Measurements from ENCODE around the gene SPDEF. TPM values are rescaled to one million over a fixed set of nuclear protein-coding genes. Genes with fewer than 3 reads are reported as not detected.

The SPDEF gene
- total and polyA plus RNA-seq, 3 experiments from 2014 or later: not detected

GRCh38 chr6:34525431-34526175 is 30.5 kb downstream of the SPDEF start:
- H3K27me3 Mint-ChIP-seq: peaks cover 0 to 1% of the 10 kb centered on the region in 2 donors
- peaks cover 14% of the 10 kb centered on the region for H3K4me1 ChIP-seq (ENCODE audit: insufficient read depth, low read length)
- peak in 1 of 5 donors; percentile 42 for DNase-seq
- no peaks in the 10 kb centered on the region for H3K27me3 ChIP-seq (ENCODE audit: insufficient read depth, low read length, poor library complexity, severe bottlenecking)
- H3K36me3 Mint-ChIP-seq: peaks cover 0 to 1% (median 0%) of the 10 kb centered on the region in 3 donors
- H3K27ac ChIP-seq (ENCODE audit: low read depth, low read length): no peak overlapping the region
- POLR2A ChIA-PET: interaction anchor here (1.6 kb wide), 1 partner anchor 31 kb away, joined by 3 read pairs; no protein-coding TSS in a partner anchor
- no peak overlapping the region for H3K4me3 ChIP-seq (ENCODE audit: low read length)
- H3K4me1 Mint-ChIP-seq: peaks cover 15 to 24% (median 21%) of the 10 kb centered on the region in 3 donors
- CTCF ChIA-PET: interaction anchor here (3.1 kb wide), 1 partner anchor 84 kb away, joined by 12 read pairs; no protein-coding TSS in a partner anchor
- no peaks in the 10 kb centered on the region for H3K36me3 ChIP-seq (ENCODE audit: insufficient read depth, low read length)
- H3K27ac Mint-ChIP-seq: peak overlapping the region in 1 of 8 donors; percentile 43
- no peak overlapping the region for H3K4me3 Mint-ChIP-seq
- H3K9me3 ChIP-seq (ENCODE audit: low read length): no peaks in the 10 kb centered on the region
- no peaks in the 10 kb centered on the region for H3K9me3 Mint-ChIP-seq

GRCh38 chr6:34524971-34525370 is 31.2 kb downstream of the SPDEF start:
- H3K4me1 ChIP-seq (ENCODE audit: insufficient read depth, low read length): peaks cover 14% of the 10 kb centered on the region
- Mint-ChIP-seq H3K9me3 (no peaks in the 10 kb centered on the region), H3K27me3 (peaks cover 0 to 1% of the 10 kb centered on the region in 2 donors), H3K27ac (peak overlapping the region in 1 of 8 donors; percentile 43), H3K4me1 (peaks cover 15 to 24% (median 21%) of the 10 kb centered on the region in 3 donors), H3K4me3 (peak overlapping the region in 1 of 7 donors; percentile 29), H3K36me3 (peaks cover 0 to 1% (median 0%) of the 10 kb centered on the region in 3 donors)
- no peak overlapping the region for H3K4me3 ChIP-seq (ENCODE audit: low read length)
- POLR2A ChIA-PET: no interaction called here
- H3K27me3 ChIP-seq (ENCODE audit: insufficient read depth, low read length, poor library complexity, severe bottlenecking): no peaks in the 10 kb centered on the region
- H3K27ac ChIP-seq (ENCODE audit: low read depth, low read length): no peak overlapping the region
- CTCF ChIA-PET: no interaction called here
- DNase-seq: no peak
- H3K36me3 ChIP-seq (ENCODE audit: insufficient read depth, low read length): no peaks in the 10 kb centered on the region
- H3K9me3 ChIP-seq (ENCODE audit: low read length): no peaks in the 10 kb centered on the region

GRCh38 chr6:34524499-34524898 is 31.6 kb downstream of the SPDEF start:
- Histone ChIP-seq H3K9me3 (ENCODE audit: low read length) (no peaks in the 10 kb centered on the region), H3K36me3 (ENCODE audit: insufficient read depth, low read length) (no peaks in the 10 kb centered on the region), H3K27ac (ENCODE audit: low read depth, low read length) (no peak overlapping the region), H3K4me1 (ENCODE audit: insufficient read depth, low read length) (peaks cover 14% of the 10 kb centered on the region), H3K27me3 (ENCODE audit: insufficient read depth, low read length, poor library complexity, severe bottlenecking) (no peaks in the 10 kb centered on the region), H3K4me3 (ENCODE audit: low read length) (no peak overlapping the region)
- Mint-ChIP-seq H3K36me3 (peaks cover 0 to 1% (median 0%) of the 10 kb centered on the region in 3 donors), H3K27ac (peak overlapping the region in 2 of 8 donors; percentile 19 to 54), H3K27me3 (peaks cover 0 to 1% of the 10 kb centered on the region in 2 donors), H3K4me3 (no peak overlapping the region), H3K9me3 (no peaks in the 10 kb centered on the region), H3K4me1 (peaks cover 15 to 24% (median 21%) of the 10 kb centered on the region in 3 donors)
- POLR2A ChIA-PET: no interaction called here
- CTCF ChIA-PET: no interaction called here
- no peak for DNase-seq

- Mint-ChIP-seq H3K27ac (peak overlapping the region in 6 of 8 donors; percentile 21 to 87 (median 52)), H3K4me1 (peaks cover 15 to 24% (median 21%) of the 10 kb centered on the region in 3 donors), H3K36me3 (peaks cover 0 to 1% (median 0%) of the 10 kb centered on the region in 3 donors), H3K9me3 (no peaks in the 10 kb centered on the region), H3K4me3 (peak overlapping the region in 2 of 7 donors; percentile 12 to 81), H3K27me3 (peaks cover 1 to 3% of the 10 kb centered on the region in 2 donors)
- ChIA-PET POLR2A (no interaction called here), CTCF (interaction anchor here (1.1 kb wide), 1 partner anchor 12 kb away, joined by 3 read pairs; no protein-coding TSS in a partner anchor)
- Histone ChIP-seq H3K4me3 (ENCODE audit: low read length) (no peak overlapping the region), H3K9me3 (ENCODE audit: low read length) (no peaks in the 10 kb centered on the region), H3K36me3 (ENCODE audit: insufficient read depth, low read length) (no peaks in the 10 kb centered on the region), H3K27me3 (ENCODE audit: insufficient read depth, low read length, poor library complexity, severe bottlenecking) (no peaks in the 10 kb centered on the region), H3K27ac (ENCODE audit: low read depth, low read length) (no peak overlapping the region), H3K4me1 (ENCODE audit: insufficient read depth, low read length) (peaks cover 14% of the 10 kb centered on the region)
- peak in 1 of 5 donors; percentile 22 for DNase-seq
Measured at GRCh38 chr6:34523441-34524206, 32.5 kb downstream of the SPDEF start.

- POLR2A ChIA-PET: no interaction called here
- Mint-ChIP-seq H3K36me3 (no peaks in the 10 kb centered on the region), H3K4me1 (peaks cover 14 to 23% (median 20%) of the 10 kb centered on the region in 3 donors), H3K9me3 (no peaks in the 10 kb centered on the region), H3K4me3 (no peak overlapping the region), H3K27me3 (peaks cover 1 to 3% of the 10 kb centered on the region in 2 donors), H3K27ac (peak overlapping the region in 2 of 8 donors; percentile 39 to 59)
- DNase-seq: peak in 1 of 5 donors; percentile 36
- Histone ChIP-seq H3K4me1 (ENCODE audit: insufficient read depth, low read length) (peaks cover 14% of the 10 kb centered on the region), H3K9me3 (ENCODE audit: low read length) (no peaks in the 10 kb centered on the region), H3K27me3 (ENCODE audit: insufficient read depth, low read length, poor library complexity, severe bottlenecking) (no peaks in the 10 kb centered on the region), H3K4me3 (ENCODE audit: low read length) (no peak overlapping the region), H3K36me3 (ENCODE audit: insufficient read depth, low read length) (no peaks in the 10 kb centered on the region), H3K27ac (ENCODE audit: low read depth, low read length) (no peak overlapping the region)
- CTCF ChIA-PET: interaction anchor here (1.1 kb wide), 1 partner anchor 11 kb away, joined by 3 read pairs; no protein-coding TSS in a partner anchor
Measured at GRCh38 chr6:34522761-34523160, 33.4 kb downstream of the SPDEF start.

- Mint-ChIP-seq H3K36me3 (no peaks in the 10 kb centered on the region), H3K9me3 (no peaks in the 10 kb centered on the region), H3K27ac (peak overlapping the region in 1 of 8 donors; percentile 7), H3K4me3 (no peak overlapping the region), H3K4me1 (peaks cover 10 to 17% (median 12%) of the 10 kb centered on the region in 3 donors), H3K27me3 (peaks cover 1 to 3% of the 10 kb centered on the region in 2 donors)
- Histone ChIP-seq H3K4me1 (ENCODE audit: insufficient read depth, low read length) (peaks cover 6% of the 10 kb centered on the region), H3K9me3 (ENCODE audit: low read length) (no peaks in the 10 kb centered on the region), H3K36me3 (ENCODE audit: insufficient read depth, low read length) (no peaks in the 10 kb centered on the region), H3K4me3 (ENCODE audit: low read length) (no peak overlapping the region), H3K27ac (ENCODE audit: low read depth, low read length) (no peak overlapping the region), H3K27me3 (ENCODE audit: insufficient read depth, low read length, poor library complexity, severe bottlenecking) (no peaks in the 10 kb centered on the region)
- ChIA-PET CTCF (no interaction called here), POLR2A (no interaction called here)
- peak in 1 of 5 donors; percentile 44 for DNase-seq
Measured at GRCh38 chr6:34521463-34522285, 34.5 kb downstream of the SPDEF start.

- H3K27ac Mint-ChIP-seq: no peak overlapping the region
- peaks cover 10 to 17% (median 12%) of the 10 kb centered on the region in 3 donors for H3K4me1 Mint-ChIP-seq
- H3K4me3 Mint-ChIP-seq: no peak overlapping the region
- H3K36me3 Mint-ChIP-seq: no peaks in the 10 kb centered on the region
- peak in 1 of 5 donors; percentile 39 for DNase-seq
- Histone ChIP-seq H3K27ac (ENCODE audit: low read depth, low read length) (no peak overlapping the region), H3K27me3 (ENCODE audit: insufficient read depth, low read length, poor library complexity, severe bottlenecking) (no peaks in the 10 kb centered on the region), H3K4me1 (ENCODE audit: insufficient read depth, low read length) (no peaks in the 10 kb centered on the region), H3K36me3 (ENCODE audit: insufficient read depth, low read length) (no peaks in the 10 kb centered on the region), H3K9me3 (ENCODE audit: low read length) (no peaks in the 10 kb centered on the region), H3K4me3 (ENCODE audit: low read length) (no peak overlapping the region)
- POLR2A ChIA-PET: no interaction called here
- CTCF ChIA-PET: no interaction called here
- peaks cover 1 to 3% of the 10 kb centered on the region in 2 donors for H3K27me3 Mint-ChIP-seq
- H3K9me3 Mint-ChIP-seq: no peaks in the 10 kb centered on the region
Measured at GRCh38 chr6:34520645-34521462, 35.3 kb downstream of the SPDEF start.
